Measurements from ENCODE around the gene STARD8.

The STARD8 gene

GRCh38 chrX:68757331-68757730, 109.9 kb downstream of the STARD8 start:
- DNase-seq = no peak

- DNase-seq = no peak
Observed at GRCh38 chrX:68757731-68758130, 110.3 kb downstream of the STARD8 start.

- DNase-seq = no peak
Observed at GRCh38 chrX:68758671-68759070, 111.2 kb downstream of the STARD8 start.

GRCh38 chrX:68761086-68761485, 113.6 kb downstream of the STARD8 start:
- no peak for DNase-seq

- DNase-seq = no peak
Observed at GRCh38 chrX:68762766-68763165, 115.3 kb downstream of the STARD8 start.

- DNase-seq = no peak
Observed at GRCh38 chrX:68763481-68763880, 116.0 kb downstream of the STARD8 start.
